Activated T-cell treated with anti-CD3 and anti-CD28 coated beads, Interleukin-2, amount 50 U/mL, for 24 hours (primary cell): ENCODE results near the gene LMF1.
A peak's percentile ranks its signal among the peaks of the same experiment; 100 is the strongest.
"Not testable (repeated sequence)": the region's sequence is repeated elsewhere in the genome, so short reads cannot be mapped to it uniquely, and the experiment has no call there.

Experiments
- DNase-seq: peaks from one replicate; pipeline ENCODE4 v3.0.0-alpha.2; 2020
- H3K27ac Mint-ChIP-seq: 2 replicates; pipeline ENCODE4 v1.8.0; 2020; ENCODE audit warnings: mild to moderate bottlenecking, mixed read lengths
- H3K27me3 Mint-ChIP-seq: 2 replicates; pipeline ENCODE4 v1.8.0; 2020; ENCODE audit warnings: mixed read lengths
- H3K36me3 Mint-ChIP-seq: 2 replicates; pipeline ENCODE4 v1.8.0; 2020; ENCODE audit warnings: low read depth, mixed read lengths
- H3K4me1 Mint-ChIP-seq: 2 replicates; pipeline ENCODE4 v1.8.0; 2020; ENCODE audit warnings: low read depth, mixed read lengths
- H3K4me3 Mint-ChIP-seq: 2 replicates; pipeline ENCODE4 v1.8.0; 2020; ENCODE audit warnings: mild to moderate bottlenecking, moderate library complexity, mixed read lengths
- H3K9me3 Mint-ChIP-seq: 2 replicates; pipeline ENCODE4 v1.8.0; 2020; ENCODE audit warnings: mixed read lengths

The LMF1 gene

DNA sequence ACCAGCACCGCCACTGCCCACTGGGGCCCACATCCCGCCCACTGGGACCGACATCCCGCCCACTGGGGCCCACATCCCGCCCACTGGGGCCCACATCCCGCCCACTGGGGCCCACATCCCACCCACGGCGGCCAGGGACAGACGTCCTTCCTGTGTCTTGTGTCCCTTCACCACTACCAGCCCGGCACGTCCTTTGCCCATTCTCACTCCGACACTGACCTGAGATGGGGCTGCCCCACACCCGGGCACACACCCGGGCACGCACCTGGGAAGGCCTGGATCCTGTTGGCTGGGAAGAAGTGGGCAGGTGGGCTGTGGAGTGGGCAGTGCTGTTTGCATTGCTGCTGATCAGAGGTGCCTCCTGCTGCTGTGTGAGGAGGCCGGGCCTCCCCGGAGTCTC is 141.9 kb downstream of the LMF1 start:
- Mint-ChIP-seq H3K36me3 (no peaks in the 10 kb centered on the region), H3K4me3 (no peak overlapping the region), H3K4me1 (no peaks in the 10 kb centered on the region), H3K27me3 (peaks cover 11% of the 10 kb centered on the region), H3K27ac (no peak overlapping the region), H3K9me3 (no peaks in the 10 kb centered on the region)
- no peak for DNase-seq

GRCh38 chr16:827513-827912 is 143.3 kb downstream of the LMF1 start:
- Mint-ChIP-seq H3K27me3 (peaks cover 19% of the 10 kb centered on the region), H3K4me1 (no peaks in the 10 kb centered on the region), H3K27ac (no peak overlapping the region), H3K4me3 (no peak overlapping the region), H3K9me3 (no peaks in the 10 kb centered on the region), H3K36me3 (no peaks in the 10 kb centered on the region)
- DNase-seq: no peak

DNA sequence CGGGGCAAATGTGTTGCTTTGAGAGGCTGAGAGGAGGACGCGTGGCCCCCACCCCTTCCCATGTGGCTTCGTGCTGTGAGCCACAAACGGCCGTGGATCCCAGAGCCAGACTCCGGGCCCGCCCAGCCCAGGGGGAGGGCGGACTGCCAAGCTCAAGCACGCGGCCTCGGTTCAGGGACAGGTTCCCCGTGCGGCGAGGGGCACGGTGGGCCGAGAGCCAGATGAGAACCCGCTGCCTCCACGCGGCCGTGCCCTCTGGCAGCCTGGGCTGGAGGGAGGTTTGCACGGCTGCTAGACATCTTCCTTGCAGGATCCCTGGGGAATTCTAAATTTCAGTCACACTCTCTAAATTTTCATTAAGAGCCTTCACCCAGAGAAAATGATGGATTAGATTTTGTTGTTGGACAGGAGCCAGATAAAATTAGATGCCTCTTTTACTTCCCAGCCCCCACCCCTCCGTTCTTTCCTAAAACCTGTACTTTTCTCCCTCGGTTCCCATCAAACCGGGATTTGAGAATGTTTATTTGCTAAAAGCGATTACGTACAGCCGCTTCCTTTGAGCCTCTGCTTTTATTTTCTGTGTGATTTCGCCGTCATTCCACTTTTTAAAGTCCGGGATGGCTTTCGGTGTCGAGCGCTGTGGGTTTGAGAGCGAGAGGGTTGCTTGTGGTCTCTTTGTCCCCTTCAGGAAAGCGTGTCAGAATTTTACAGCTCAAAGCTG is 145.3 kb downstream of the LMF1 start:
- H3K4me3 Mint-ChIP-seq: no peak overlapping the region
- no peak for DNase-seq
- H3K27ac Mint-ChIP-seq: no peak overlapping the region
- H3K9me3 Mint-ChIP-seq: no peaks in the 10 kb centered on the region
- H3K36me3 Mint-ChIP-seq: no peaks in the 10 kb centered on the region
- H3K4me1 Mint-ChIP-seq: peaks cover 3% of the 10 kb centered on the region
- peaks cover 27% of the 10 kb centered on the region for H3K27me3 Mint-ChIP-seq

- no peak for DNase-seq
- H3K9me3 Mint-ChIP-seq: no peaks in the 10 kb centered on the region
- H3K27ac Mint-ChIP-seq: no peak overlapping the region
- no peak overlapping the region for H3K4me3 Mint-ChIP-seq
- peaks cover 24% of the 10 kb centered on the region for H3K27me3 Mint-ChIP-seq
- no peaks in the 10 kb centered on the region for H3K36me3 Mint-ChIP-seq
- H3K4me1 Mint-ChIP-seq: peaks cover 9% of the 10 kb centered on the region
These were observed 146.2 kb downstream of the LMF1 start for GRCh38 chr16:824601-825000.

DNA sequence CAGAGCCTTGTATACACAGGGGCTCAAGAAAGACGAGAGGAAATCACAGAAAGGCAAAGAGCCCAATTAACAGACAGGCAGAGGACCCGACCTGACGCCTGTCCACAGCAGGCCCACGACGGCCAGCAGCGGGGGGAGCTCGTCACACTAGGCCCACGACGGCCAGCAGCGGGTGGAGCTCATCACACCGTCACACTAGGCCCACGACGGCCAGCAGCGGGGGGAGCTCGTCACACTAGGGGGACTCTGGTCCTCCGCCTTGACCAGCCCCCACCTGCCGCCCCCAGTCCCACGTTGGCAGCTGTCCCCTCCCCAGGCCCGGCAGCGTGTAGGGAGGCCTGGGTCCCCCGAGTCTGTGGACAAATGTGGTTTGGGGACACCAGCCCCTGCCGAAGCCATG is 146.6 kb downstream of the LMF1 start:
- no peaks in the 10 kb centered on the region for H3K36me3 Mint-ChIP-seq
- H3K27me3 Mint-ChIP-seq: peaks cover 26% of the 10 kb centered on the region
- no peak overlapping the region for H3K4me3 Mint-ChIP-seq
- H3K4me1 Mint-ChIP-seq: peaks cover 13% of the 10 kb centered on the region
- no peaks in the 10 kb centered on the region for H3K9me3 Mint-ChIP-seq
- no peak overlapping the region for H3K27ac Mint-ChIP-seq
- DNase-seq: no peak

DNA sequence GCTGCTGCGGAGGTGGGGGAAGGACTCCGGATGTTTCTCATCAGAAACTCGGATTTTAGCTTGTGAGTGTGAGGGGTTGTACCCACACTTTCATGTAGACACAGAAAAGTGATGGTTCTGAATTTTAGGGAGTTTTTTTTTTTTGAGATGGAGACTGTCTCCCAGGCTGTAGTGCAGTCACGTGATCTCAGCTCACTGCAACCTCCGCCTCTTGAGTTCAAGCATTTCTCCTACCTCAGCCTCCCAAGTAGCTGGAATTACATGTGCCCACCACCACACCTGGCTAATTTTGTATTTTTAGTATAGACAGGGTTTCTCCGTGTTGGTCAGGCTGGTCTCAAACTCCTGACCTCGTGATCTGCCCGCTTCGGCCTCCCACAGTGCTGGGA is 147.9 kb downstream of the LMF1 start:
- Mint-ChIP-seq H3K4me1 (peaks cover 14% of the 10 kb centered on the region), H3K27me3 (peaks cover 24% of the 10 kb centered on the region), H3K4me3 (no peak overlapping the region), H3K36me3 (no peaks in the 10 kb centered on the region), H3K9me3 (no peaks in the 10 kb centered on the region), H3K27ac (no peak overlapping the region)
- DNase-seq: no peak

DNA sequence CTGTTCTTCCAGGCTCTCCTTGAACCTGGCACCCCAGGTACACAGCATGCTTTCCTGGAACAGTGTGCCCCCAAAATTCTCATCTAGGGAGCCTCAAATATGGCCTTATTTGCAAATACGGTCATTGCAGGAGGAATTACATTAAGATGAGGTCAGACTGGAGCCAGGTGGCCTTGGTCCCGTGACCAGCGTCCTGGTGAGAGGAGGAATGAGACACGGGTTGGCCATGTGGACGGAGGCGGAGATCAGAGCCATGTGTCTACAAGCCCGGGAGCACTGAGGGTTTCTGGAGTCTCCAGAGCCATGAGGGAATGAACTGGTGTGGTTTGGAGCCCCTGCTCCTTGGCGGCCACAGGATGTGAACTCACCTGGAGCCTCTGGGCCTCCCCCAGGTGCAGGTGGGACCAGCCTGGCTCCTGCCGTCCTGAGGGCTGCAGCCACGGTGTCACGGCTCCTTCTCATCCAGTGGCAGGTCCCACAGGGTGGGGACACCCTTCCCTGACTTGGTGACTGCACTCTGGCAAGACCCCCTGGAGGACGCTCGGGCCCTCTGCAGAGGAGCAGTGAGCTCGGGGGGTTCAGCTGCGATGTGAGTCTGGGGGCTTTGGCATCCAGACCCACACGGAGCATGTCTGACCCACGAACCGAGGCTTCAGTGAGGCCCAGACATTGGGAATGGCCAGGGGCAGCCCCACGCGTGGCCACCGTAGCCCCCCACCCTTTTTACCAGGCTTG is 148.4 kb downstream of the LMF1 start:
- DNase-seq: no peak
- H3K27me3 Mint-ChIP-seq: peaks cover 25% of the 10 kb centered on the region
- no peak overlapping the region for H3K27ac Mint-ChIP-seq
- H3K36me3 Mint-ChIP-seq: no peaks in the 10 kb centered on the region
- no peaks in the 10 kb centered on the region for H3K9me3 Mint-ChIP-seq
- H3K4me3 Mint-ChIP-seq: no peak overlapping the region
- peaks cover 14% of the 10 kb centered on the region for H3K4me1 Mint-ChIP-seq

DNA sequence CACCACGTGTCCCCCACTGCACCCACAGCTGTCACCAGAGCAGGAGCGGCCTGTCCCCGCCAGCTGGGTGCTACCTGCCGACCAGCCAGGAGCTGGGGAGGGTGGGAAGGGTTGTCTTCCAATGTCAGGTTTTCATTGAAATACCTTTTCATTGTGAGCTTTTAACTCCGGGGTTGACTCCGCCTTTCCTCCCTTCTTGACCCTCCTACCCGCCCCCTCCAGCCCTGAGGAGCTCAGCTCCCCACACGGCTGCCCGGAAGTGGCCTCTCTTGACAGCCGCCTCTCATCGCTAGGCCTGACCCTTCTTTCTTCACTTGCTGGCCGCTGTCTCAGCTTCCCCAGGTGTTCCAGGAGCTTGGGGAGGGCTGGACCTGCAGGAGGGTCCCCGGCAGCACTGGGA is 149.0 kb downstream of the LMF1 start:
- H3K27me3 Mint-ChIP-seq: peaks cover 30% of the 10 kb centered on the region
- H3K4me3 Mint-ChIP-seq: no peak overlapping the region
- H3K27ac Mint-ChIP-seq: no peak overlapping the region
- H3K36me3 Mint-ChIP-seq: no peaks in the 10 kb centered on the region
- DNase-seq: no peak
- H3K4me1 Mint-ChIP-seq: peaks cover 14% of the 10 kb centered on the region
- H3K9me3 Mint-ChIP-seq: no peaks in the 10 kb centered on the region

DNA sequence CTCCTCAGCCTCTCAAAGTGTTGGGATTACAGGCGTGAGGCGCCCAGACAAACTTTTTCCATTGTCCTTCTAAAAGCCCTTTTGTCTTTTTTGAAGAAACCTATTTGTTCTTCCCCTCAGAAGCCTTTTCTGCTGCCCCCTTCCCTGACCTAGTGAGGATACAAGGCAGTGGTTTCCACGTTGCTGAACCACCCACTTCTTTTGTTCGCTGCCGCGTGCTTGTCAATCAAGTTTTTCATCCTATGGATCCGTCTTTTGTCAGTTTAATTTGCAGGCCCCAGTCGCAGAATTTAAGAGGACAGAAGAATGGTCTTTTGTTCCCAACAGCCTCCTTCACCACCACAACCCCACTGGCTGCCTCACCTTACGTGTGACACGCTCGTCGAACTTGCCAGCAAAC is 150.0 kb downstream of the LMF1 start:
- Mint-ChIP-seq H3K4me3 (no peak overlapping the region), H3K36me3 (no peaks in the 10 kb centered on the region), H3K27ac (no peak overlapping the region), H3K4me1 (peaks cover 14% of the 10 kb centered on the region), H3K9me3 (no peaks in the 10 kb centered on the region), H3K27me3 (peaks cover 35% of the 10 kb centered on the region)
- no peak for DNase-seq

GRCh38 chr16:820044-820408 is 150.8 kb downstream of the LMF1 start:
- H3K9me3 Mint-ChIP-seq, H3K27ac Mint-ChIP-seq, H3K4me3 Mint-ChIP-seq, DNase-seq, H3K36me3 Mint-ChIP-seq: not testable (repeated sequence)
- H3K27me3 Mint-ChIP-seq: peaks cover 39% of the 10 kb centered on the region
- H3K4me1 Mint-ChIP-seq: peaks cover 14% of the 10 kb centered on the region

DNA sequence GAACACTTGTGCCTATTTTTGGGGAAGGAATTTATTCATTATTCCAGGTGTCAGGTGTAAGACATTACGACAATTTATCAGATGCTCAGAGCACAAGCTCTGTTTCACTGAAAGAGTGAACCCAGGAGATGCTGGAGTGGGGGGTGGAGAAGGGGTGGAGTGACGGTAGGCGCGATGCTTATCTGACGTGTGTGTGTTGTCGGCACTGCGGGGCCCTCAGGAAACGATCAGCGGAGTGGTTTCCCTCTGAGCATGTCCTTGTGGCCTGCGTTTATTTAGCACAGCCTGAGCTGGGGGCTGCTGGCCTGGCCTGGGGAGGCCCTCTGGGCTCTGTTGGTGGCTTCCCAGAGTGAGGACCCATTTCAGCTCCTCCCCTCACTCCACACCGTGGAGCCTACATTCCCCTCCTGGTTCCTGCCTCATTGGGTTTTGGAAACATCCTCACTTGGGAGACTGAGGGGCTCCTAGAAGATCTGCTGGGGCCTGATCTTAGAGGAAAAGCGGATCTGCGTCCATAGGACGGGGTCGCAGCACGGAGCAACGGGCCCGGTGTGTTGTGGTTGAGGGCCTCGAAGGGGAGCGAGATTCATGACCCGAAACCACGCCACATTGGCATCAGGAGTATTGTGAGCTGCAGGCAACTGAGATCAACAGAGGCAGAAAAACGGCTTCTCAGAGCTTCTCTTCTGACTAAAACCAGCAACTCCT is 151.3 kb downstream of the LMF1 start:
- H3K4me1 Mint-ChIP-seq: peaks cover 15% of the 10 kb centered on the region
- H3K27me3 Mint-ChIP-seq: peaks cover 44% of the 10 kb centered on the region
- no peaks in the 10 kb centered on the region for H3K9me3 Mint-ChIP-seq
- DNase-seq: peak; percentile 44
- no peak overlapping the region for H3K27ac Mint-ChIP-seq
- H3K36me3 Mint-ChIP-seq: no peaks in the 10 kb centered on the region
- H3K4me3 Mint-ChIP-seq: no peak overlapping the region

GRCh38 chr16:818592-818991 is 152.2 kb downstream of the LMF1 start:
- Mint-ChIP-seq H3K27me3 (peaks cover 47% of the 10 kb centered on the region), H3K4me3 (no peak overlapping the region), H3K4me1 (peaks cover 18% of the 10 kb centered on the region), H3K36me3 (no peaks in the 10 kb centered on the region), H3K27ac (no peak overlapping the region), H3K9me3 (no peaks in the 10 kb centered on the region)
- no peak for DNase-seq

DNA sequence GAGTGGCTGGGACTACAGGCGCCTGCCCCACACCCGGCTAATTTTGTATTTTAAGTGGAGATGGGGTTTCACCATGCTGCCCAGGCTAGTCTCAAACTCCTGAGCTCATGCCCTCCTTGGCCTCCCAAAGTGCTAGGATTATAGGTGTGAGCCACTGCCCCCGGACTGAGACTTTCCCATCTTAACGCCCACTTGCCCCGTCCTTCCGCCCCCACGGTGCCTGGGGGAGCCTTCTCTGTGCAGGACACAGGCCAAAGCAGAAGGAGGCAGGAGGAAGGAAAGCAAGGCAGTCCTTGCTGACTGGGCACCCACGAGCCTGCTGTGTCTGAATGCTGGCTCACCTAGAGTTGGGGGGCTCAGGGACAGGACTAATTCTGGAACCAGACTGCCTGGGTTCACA is 152.7 kb downstream of the LMF1 start:
- Mint-ChIP-seq H3K36me3 (no peaks in the 10 kb centered on the region), H3K27ac (no peak overlapping the region), H3K27me3 (peaks cover 43% of the 10 kb centered on the region), H3K4me1 (peaks cover 18% of the 10 kb centered on the region), H3K9me3 (no peaks in the 10 kb centered on the region), H3K4me3 (no peak overlapping the region)
- no peak for DNase-seq

DNA sequence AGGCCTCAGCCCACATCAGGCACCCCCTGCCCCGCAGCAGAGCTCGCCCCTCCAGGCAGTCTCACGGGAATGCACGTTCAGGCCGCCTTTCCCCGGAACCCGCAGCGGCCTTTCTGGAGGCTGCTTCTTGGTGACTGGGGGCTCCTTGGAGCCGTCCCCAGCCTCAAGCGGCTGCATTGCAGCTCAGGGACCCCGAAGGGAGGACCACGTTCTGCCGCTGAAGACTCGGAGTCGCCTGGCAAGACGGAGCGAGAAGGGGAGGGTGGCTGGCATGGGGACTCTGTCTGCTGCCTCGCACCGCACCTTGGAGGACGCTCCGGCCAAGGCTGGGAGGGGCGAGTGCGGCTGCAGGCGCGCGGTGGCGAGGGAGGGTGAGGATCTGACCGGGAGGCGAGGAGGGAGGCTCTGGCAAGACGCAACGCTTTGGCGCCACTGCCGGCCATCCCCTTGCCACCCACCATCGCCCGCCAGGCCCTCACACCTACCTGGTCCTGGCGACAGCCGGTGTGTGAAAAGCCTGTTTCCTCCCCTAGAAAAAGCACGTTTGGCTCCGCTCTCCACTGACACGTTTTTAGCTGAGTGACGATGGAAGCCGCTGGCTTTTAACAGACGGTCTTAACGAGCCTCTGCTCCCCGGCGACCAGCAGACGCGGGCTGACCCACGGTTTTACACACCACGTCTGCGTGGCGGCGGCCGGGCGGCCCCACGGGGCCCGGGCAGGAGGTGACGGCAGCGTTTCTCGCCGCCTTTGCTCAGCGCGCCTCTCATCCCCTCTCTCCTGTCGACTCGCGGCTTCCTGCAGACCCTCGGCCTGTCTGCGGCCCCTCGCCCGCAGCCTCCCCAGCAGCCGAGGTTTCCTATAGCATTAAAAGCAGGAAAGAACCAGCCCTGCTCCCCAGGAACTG is 153.5 kb downstream of the LMF1 start:
- no peak overlapping the region for H3K4me3 Mint-ChIP-seq
- peaks cover 47% of the 10 kb centered on the region for H3K27me3 Mint-ChIP-seq
- H3K4me1 Mint-ChIP-seq: peaks cover 18% of the 10 kb centered on the region
- H3K36me3 Mint-ChIP-seq: no peaks in the 10 kb centered on the region
- H3K27ac Mint-ChIP-seq: no peak overlapping the region
- no peak for DNase-seq
- no peaks in the 10 kb centered on the region for H3K9me3 Mint-ChIP-seq
